GM18868 (cell line): Measurements from ENCODE around the gene MR1.

Experiments
- ATAC-seq: cut with Tn5 transposase; IDR thresholded peaks from one replicate; pipeline ENCODE4 v1.9.1; 2021; ENCODE audit warnings: mild to moderate bottlenecking, moderate library complexity; ENCODE audit not compliant: unreplicated experiment

The MR1 gene

DNA sequence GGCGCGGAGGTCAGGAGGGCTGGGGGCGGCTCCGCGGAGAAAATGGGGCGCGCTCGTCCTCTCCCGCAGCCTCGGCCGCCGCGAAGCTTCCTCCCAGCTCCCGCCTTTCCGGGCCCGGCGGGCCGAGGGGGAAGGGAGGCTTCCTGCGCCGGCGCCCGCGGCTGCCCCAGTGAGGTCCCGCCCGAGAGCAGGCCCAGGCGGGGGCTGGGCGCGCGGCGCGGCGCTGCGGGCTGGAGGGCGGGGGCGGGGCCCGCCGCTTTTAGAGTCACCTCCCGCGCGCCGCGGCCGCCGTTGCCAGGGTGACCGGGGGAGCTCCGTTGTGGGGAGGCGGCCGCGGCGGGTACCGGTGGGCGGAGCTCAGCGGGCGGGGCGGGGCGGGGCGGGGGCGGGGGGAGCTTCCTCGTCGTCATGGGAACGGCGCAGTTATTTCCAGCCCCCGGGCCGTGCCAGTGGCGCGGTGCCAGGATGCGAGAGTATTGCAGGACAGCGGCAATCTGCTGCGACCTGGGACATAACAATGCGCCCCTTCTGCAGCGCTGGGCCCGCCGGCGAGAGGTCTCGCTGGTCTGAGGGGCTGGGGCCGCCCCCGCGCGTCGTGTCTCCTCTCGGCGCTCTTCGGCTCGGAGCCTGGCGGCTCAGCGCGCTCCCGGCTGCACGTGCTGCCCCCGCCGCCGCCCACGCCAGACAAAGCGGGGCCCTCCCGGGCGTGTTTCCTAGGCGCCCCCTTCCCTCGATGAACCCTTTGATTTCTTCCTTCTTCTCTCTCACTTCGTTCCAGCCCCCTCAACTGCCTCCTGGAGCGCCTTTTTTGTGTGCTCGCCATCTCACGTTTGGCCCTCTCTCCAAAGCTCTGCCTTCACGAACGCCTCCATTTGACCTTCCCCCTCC, 71.6 kb downstream of the MR1 start:
- ATAC-seq = peak; percentile 78

DNA sequence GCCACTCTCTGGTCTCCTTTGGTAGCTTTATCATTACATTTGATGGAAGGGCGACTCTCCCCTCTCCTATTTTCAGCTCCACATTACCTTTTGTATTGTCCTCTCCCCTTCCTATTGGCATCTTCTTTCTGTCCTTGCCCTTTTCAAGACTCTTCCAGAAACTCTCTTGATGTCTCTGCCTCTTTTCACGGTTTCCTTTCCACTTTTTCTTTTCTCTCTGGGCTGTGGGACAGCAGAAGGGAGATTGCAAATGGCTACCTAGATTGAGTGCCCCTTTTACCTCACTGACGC, 72.2 kb downstream of the MR1 start:
- no peak for ATAC-seq

DNA sequence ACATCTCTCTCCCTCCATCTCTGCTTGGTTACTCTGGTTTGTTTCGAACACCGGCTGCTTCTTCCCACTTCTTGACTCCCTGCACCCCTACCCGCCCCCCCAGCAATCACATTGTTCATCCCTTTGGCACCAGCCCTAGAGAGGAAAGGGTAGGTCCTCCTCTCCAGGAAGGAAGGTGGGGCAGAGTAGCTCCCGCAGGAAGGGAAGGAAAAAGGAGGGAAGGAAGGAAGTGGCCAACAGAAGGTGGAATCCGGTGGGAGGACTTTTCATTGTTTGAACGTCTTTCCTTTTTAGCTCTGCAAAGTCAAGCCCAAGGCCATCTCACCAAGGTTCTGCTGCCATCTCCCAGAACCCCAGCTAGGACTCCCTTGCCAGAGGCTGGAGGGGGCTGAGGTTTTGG, 72.7 kb downstream of the MR1 start:
- ATAC-seq = no peak

GRCh38 chr1:181107711-181108110, 73.9 kb downstream of the MR1 start:
- no peak for ATAC-seq

DNA sequence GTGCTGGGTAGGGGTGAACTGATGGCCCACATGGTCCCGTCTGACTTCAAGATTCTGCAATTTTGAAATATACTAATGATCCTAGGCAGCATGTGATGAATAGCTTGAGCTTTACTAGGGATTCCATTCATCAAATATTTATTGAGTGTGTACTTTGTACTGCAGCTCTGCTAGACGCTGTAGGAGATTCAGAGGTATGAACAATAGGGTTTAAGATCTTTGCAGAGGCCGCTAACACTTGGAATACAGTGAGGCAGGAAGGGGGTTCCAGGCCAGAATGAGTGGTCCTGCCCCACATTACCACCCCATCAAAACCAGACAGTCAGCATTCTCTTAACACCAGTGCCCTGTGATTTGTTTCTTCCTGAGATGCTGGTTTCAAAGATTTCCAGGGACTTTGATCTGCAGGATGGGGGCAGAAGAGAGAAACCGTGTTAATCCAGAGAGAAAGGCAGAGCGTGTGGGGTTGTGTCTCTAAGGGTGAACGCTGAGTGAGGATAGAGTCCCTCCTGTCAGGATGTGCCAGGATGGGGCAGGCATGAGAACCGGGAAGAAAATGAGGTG, 74.6 kb downstream of the MR1 start:
- no peak for ATAC-seq

DNA sequence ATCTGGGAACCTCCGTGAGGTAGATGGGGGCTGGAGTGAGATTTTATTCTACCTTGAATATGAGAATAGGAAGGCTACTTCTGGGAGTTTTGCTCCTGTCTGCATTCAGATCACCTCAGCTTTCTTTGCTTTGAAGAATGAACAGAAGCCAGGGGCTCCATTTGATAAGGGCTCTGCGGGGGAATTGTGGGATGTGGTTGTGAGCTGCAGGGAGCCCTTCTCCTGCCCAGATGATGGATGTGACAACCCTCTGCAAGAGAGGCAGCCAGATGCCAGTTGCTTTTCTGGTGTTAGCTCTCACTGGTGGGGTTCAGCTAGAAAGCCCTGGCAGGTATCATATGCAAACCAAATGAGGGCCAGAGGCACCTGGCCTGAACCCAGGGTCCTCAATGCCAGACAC, 76.2 kb downstream of the MR1 start:
- ATAC-seq = no peak
